HCT116 (cell line): Measurements from ENCODE around the gene GCN1.

ENCODE experiments used
- EZH2 ChIP-seq: fragments of 200-600 bp; sonication (generic); IDR thresholded peaks from 2 replicates; pipeline ENCODE4 v1.6.1; 2017; ENCODE audit warnings: antibody characterized with exemption, mixed run types
- EZH2phosphoT487 ChIP-seq: fragments of 200-600 bp; IDR thresholded peaks from 2 replicates; pipeline ENCODE4 v1.6.1; 2018; ENCODE audit warnings: antibody characterized with exemption, borderline replicate concordance
- POLR2A ChIP-seq: IDR thresholded peaks from 2 replicates; pipeline ENCODE4 v1.7.0; 2011; ENCODE audit warnings: borderline replicate concordance; ENCODE audit not compliant: insufficient read depth, insufficient read length; ENCODE audit errors: extremely low read depth
- POLR2AphosphoS5 ChIP-seq: IDR thresholded peaks from 2 replicates; pipeline ENCODE4 v1.6.1; 2011; ENCODE audit warnings: mild to moderate bottlenecking, low read depth, low read length, moderate library complexity
- REST ChIP-seq: IDR thresholded peaks from 2 replicates; pipeline ENCODE4 v1.6.1; 2012; ENCODE audit warnings: low read depth
- SIN3A ChIP-seq: IDR thresholded peaks from 2 replicates; pipeline ENCODE4 v1.6.1; 2012; ENCODE audit warnings: low read depth
- TCF7L2 ChIP-seq: IDR thresholded peaks from 2 replicates; pipeline ENCODE4 v1.7.0; 2011; ENCODE audit warnings: borderline replicate concordance, inconsistent platforms; ENCODE audit not compliant: insufficient read depth, insufficient read length; ENCODE audit errors: extremely low read depth
- ZFX ChIP-seq: fragments of 450-650 bp; IDR thresholded peaks from 2 replicates; pipeline ENCODE4 v1.6.1; 2017
- TF ChIP-seq, protein P1 (sequence below), 3 experiments: fragments of 200-600 bp in 1 of 3; sonication (generic) in 1 of 3; IDR thresholded peaks in 2 of 3; conservative IDR thresholded peaks in 1 of 3; 2 replicates each; pipeline ENCODE4 v1.5.1; 2012 to 2017; ENCODE audit warnings: low read depth in 2 of 3, low read length in 2 of 3, antibody characterized with exemption in 1 of 3, borderline replicate concordance in 1 of 3, control low read depth in 1 of 3, mild to moderate bottlenecking in 1 of 3, mixed read lengths in 1 of 3, mixed run types in 1 of 3, moderate library complexity in 1 of 3; ENCODE audit not compliant: insufficient read depth in 1 of 3
- TF ChIP-seq, protein P2 (sequence below): IDR thresholded peaks from 2 replicates; pipeline ENCODE4 v1.6.1; 2012

DNA sequence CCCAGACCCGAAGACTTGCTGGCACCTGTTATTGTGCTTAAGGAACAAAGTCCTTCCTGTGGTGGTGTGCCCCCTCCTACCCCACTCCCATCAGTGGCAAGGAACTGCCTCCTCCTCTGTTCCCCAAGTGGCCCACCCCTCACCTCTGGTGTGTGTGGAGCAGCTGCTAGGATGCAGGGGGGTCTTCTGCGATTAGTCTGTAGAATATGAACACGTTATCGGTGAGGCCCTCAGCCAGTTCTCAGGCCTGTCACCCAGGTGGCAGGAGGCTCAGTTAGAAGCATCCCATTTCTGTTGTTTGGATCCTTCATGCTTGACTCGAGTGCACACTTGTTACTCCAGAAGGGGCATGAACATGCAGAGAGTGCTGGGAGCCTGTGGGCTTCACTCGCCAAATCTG, 117.3 kb downstream of the GCN1 start:
- TF ChIP-seq, protein P1, sequence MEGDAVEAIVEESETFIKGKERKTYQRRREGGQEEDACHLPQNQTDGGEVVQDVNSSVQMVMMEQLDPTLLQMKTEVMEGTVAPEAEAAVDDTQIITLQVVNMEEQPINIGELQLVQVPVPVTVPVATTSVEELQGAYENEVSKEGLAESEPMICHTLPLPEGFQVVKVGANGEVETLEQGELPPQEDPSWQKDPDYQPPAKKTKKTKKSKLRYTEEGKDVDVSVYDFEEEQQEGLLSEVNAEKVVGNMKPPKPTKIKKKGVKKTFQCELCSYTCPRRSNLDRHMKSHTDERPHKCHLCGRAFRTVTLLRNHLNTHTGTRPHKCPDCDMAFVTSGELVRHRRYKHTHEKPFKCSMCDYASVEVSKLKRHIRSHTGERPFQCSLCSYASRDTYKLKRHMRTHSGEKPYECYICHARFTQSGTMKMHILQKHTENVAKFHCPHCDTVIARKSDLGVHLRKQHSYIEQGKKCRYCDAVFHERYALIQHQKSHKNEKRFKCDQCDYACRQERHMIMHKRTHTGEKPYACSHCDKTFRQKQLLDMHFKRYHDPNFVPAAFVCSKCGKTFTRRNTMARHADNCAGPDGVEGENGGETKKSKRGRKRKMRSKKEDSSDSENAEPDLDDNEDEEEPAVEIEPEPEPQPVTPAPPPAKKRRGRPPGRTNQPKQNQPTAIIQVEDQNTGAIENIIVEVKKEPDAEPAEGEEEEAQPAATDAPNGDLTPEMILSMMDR (IDR thresholded peaks at IDR 0.05 in 2 of 3, conservative IDR thresholded peaks at IDR 0.05 in 1 of 3; ENCODE audit: borderline replicate concordance in 1 of 3, insufficient read depth in 1 of 3, low read depth in 2 of 3, low read length in 2 of 3) = no peak
- TF ChIP-seq, protein P2, sequence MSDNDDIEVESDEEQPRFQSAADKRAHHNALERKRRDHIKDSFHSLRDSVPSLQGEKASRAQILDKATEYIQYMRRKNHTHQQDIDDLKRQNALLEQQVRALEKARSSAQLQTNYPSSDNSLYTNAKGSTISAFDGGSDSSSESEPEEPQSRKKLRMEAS = no peak
- TF ChIP-seq EZH2 (no peak), ZFX (no peak), POLR2A (no peak), TCF7L2 (no peak), SIN3A (no peak), POLR2AphosphoS5 (no peak), REST (no peak), EZH2phosphoT487 (no peak)
